ENCODE results near the gene ADGRA1.
"Not testable (repeated sequence)": the region's sequence is repeated elsewhere in the genome, so short reads cannot be mapped to it uniquely, and the experiment has no call there.

ADGRA1 gene

DNA sequence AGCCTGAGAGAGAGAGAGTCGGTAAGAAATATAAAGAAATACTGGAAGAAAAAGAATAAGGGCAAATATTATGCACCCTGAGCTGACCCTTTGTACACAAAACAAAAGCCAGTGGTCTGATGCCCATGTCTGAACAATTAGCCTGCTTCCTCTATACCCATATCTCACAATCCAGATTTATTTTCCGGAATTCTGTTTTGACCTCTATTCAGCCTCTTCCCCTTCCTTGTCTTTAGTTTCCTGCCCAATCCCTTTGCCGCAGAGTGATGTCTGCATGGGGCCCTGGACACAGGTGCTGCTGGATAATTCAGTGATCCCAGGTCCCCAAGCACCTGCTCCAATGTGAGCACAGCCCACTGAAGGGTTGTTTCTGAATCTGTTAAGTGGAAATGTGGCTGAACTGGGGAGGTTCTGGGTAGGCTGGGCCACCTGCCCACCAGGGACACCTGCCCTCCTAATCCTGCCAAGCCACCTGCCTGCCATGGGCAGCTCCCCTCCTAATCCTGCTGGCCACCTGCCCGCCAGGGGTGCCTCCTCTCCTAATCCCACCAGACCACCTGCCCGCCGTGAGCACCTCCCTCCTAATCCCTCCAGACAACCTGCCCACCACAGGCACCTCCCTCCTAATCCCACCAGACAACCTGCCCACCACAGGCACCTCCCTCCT, 23.0 kb downstream of the ADGRA1 start:
- DNase-seq (ENCODE audit: low read depth in 2 of 2) = no peak

GRCh38 chr10:133111640-133112039, 23.9 kb downstream of the ADGRA1 start:
- DNase-seq (ENCODE audit: low read depth in 2 of 2) = not testable (repeated sequence)

- DNase-seq (ENCODE audit: low read depth in 2 of 2) = no peak
Observed at GRCh38 chr10:133113146-133113830, 25.6 kb downstream of the ADGRA1 start.

GRCh38 chr10:133113847-133114246, 26.1 kb downstream of the ADGRA1 start:
- no peak for DNase-seq (ENCODE audit: low read depth in 2 of 2)

GRCh38 chr10:133114251-133114650, 26.5 kb downstream of the ADGRA1 start:
- DNase-seq (ENCODE audit: low read depth in 2 of 2) = no peak

- DNase-seq (ENCODE audit: low read depth in 2 of 2) = no peak
Observed at GRCh38 chr10:133114726-133115452, 27.2 kb downstream of the ADGRA1 start.

DNA sequence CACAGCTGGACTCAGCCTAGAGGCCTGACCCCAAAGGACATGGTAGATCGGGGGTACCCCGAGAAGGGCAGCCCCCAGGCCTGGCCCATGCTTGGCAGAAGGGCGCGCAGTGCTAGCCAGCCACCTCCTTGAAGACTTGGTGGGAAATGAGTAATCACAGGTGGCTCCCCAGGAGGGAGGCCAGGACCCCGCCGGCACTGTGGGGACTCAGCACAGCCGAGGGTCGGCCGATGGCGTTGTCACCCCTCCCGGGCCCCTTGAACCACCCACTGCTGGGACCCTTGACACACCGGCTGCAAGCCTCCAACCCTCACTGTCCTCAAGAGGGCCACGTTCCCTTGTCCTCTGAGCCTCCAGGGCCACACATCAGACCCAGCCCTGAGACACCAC, 27.7 kb downstream of the ADGRA1 start:
- DNase-seq (ENCODE audit: low read depth in 2 of 2) = no peak

DNA sequence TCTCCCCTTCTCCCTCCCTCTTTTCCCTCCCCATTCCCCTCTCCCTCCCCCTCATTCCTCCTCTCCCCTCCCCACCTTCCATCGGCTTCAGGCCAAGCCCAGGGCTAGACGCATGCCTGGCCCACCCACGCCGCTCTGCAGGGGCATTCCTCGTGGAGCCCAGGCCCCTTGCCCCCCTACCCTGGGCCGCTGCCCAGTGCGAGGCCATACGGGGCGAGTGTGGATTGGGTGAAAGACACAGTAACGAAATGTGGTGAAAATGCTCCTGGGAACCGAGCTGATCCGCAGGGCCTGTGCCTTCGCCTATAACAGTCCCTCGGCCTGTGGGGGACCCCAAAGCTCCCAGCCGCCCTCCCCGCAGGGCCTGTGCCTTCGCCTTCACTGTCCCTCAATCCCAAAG, 28.3 kb downstream of the ADGRA1 start:
- no peak for DNase-seq (ENCODE audit: low read depth in 2 of 2)

DNA sequence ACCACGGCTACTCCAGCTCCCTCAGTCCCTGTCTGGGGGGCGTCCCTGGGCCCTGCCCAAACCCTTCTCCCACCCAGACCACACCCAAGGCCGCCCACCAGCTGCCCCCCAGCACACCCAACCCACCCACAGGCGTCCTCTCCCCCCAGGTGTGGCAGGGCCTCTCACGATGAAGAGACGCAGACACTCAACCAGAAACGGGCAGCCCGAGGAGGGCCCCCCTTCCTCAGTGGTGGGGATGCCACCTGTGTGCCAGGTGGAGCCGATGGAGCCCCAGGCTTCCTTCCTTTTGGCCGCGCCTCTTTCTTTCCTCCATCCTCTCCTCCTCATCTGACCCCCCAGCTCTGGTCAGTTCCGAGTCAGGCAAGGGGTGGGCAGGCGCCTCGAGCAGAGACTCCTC, 28.7 kb downstream of the ADGRA1 start:
- DNase-seq (ENCODE audit: low read depth in 2 of 2) = no peak

- no peak for DNase-seq (ENCODE audit: low read depth in 2 of 2)
Observed at GRCh38 chr10:133117036-133117687, 29.4 kb downstream of the ADGRA1 start.

DNA sequence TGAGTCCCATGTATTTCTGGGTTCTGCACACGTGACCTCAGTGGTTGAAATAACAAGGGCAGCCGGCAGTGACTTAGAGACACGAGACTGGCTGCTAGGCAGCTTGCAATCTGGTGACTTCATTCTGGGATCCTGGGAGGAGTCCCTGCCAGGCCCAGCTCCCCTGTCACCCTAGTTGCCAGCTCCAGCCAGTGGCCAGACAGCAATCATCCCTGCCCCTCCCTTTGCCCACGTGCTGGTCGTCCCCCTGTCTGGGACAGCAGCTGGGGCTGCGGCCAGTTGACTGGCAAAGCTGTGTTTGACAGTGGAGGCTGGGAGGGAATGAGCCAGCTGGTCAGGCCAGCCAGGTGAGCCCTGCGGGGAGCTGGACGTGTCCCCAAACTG, 30.0 kb downstream of the ADGRA1 start:
- DNase-seq (ENCODE audit: low read depth in 2 of 2) = no peak

DNA sequence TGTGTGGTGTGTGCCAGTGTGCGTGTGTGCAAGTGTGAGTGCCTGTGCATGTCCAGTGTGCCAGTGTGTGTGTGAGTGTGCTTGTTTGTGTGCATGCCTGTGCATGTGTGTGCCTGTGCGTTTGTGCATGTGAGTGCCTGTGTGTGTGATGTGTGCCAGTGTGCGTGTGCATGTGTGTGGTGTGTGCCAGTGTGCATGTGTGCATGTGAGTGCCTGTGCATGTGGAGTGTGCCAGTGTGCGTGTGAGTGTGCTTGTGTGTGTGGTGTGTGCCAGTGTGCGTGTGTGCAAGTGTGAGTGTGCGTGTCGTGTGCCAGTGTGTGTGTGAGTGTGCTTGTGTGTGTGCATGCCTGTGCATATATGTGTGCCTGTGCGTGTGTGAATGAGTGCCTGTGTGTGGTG, 33.8 kb downstream of the ADGRA1 start:
- DNase-seq (ENCODE audit: low read depth in 2 of 2) = no peak

DNA sequence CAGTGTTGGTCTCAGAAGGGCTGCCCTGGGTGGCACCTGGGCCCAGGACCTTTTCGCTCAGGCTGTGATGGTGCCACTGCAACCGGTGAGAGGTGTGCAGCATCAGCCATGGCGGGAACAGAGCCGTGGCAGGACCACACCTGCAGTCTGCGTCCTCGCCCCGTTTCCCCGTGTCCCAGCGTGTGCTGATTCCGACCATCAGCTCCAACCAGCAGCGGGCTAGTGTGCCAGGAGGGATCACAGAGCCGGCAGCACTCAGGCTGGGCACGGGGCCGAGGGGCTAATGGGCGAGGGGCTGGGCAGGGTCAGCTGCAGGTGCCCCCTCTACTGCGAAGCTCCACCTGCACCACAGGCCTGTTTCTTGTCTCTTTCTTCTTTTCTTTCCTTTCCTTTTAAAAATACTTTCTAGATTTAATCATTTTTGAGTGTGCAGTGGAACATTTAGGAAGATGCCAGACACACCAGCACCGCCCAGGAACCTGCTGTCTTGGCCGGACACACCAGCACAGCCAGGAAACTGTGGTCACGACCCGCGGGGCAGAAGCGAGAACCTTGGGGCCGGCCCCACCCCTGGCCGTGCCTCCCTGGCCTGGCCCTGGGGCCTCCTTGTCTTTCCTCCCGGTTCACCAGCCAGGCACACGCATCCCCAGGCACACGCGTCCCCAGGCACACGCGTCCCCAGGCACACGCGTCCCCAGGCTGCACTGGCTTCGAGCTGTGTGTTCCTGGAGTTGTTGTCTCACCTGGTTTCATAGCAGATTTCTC, 34.6 kb downstream of the ADGRA1 start:
- no peak for DNase-seq (ENCODE audit: low read depth in 2 of 2)

GRCh38 chr10:133123050-133123745, 35.5 kb downstream of the ADGRA1 start:
- DNase-seq (ENCODE audit: low read depth in 2 of 2) = no peak

DNA sequence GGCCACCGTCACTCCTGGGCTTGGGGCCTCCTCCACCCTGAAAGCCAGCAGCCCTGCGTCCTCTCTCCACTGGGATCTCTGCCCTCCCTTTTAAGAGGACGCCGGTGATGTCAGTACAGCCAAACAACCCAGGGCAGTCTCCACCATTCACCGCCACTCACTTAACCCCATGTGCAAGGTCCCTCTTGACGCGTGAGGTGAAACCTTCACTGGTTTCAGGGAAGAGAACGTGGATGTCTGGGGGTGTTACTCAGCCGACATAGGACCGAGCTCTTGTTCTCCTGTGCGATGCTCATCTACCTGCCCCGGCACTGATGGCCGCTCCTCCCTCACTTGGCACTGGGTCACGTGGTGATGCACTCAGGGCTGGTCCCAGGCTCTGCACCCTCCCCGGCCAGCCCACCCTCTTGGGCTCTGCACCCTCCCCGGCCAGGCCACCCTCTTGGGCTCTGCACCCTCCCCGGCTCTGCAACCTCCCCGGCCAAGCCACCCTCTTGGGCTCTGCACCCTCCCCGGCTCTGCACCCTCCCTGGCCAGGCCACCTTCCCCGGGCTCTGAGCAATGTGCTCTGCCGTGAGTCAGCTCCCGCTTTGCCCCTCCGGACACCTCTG, 36.1 kb downstream of the ADGRA1 start:
- no peak for DNase-seq (ENCODE audit: low read depth in 2 of 2)

DNA sequence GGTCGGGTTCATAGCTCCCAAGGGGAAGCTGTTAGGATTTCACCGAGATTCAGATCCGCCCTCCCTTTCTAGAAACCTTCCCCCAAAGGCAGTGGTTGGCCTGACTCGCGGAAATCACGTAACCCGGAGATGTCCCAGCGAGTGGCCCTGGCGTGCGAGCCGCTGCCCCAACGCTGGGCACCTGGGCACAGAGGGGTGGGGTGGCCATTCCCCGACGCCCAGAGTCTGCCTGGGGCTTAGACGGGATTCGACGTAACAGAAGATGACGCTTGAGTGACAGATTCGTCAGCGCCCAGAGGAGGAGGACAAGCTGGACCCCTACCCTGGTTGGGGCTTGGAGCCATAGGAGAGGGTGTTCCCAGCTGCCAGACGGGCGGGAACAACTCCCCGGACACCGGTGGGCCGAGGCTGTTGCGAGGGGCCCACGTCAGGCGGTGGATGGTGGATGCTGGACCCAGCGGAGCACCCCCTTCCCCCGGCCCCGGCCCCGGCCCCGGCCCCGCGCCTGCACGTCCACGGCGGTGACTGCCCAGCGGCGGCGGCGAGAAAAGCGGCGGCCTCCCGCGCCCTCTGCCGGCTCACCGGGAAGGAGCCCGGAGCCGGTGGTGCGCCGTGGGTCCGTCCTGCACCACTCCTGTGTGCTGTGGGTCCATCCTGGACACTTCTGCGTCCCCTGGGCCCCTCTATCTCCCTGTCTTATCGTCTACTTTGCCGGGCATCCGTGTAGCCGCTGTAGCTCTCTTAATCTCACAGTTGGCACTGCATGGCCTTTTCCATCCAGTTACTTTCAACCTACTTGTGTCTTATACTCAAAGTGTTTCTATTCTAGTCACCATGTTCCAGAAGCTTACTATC, 36.9 kb downstream of the ADGRA1 start:
- peak in 1 of 2 donors; percentile 11 for DNase-seq (ENCODE audit: low read depth in 2 of 2)

- DNase-seq (ENCODE audit: low read depth in 2 of 2) = no peak
Observed at GRCh38 chr10:133125901-133126300, 38.2 kb downstream of the ADGRA1 start.

DNA sequence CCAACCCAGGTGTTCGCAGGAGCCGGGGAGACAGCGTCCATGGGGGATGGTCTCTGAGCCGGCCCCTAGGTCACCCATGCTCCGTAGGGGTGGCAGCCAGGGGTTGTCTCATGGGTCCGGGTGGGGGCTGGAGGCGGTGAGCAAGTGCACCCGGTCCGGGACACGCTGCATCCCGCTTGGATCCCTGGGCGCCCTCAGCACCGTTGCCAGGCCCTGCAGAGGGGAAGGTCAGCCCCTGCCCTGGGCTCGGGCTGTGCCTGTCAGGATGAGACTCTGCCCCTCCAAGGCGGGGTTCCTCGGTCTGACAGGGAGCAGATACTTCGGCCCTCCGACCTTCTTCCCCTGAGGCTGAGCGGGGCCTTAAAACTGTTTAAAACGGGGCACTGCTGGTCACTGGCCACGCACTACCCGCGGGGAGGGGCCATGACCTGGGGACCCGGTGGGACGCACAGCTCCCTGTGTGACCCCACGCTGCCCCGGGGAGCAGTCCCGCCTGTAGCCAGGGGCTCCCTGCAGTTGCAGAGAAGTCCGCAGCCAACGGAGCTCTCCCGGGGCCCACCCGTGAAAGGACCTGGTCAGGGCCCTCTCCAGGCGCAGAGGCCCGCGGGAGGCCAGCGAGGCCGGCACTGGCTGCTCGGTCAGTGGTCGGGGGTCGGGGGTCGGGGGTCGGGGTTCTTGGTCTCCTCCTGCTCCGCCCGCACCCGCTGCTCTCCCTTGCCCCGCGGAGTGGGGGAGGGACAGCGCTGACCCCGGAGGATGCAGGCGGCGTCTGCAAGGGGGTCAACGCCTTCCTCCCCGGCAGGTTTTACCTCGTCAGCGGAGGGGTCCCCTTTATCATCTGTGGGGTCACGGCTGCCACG, 38.9 kb downstream of the ADGRA1 start:
- no peak for DNase-seq (ENCODE audit: low read depth in 2 of 2)

Measured in stimulated activated CD8-positive, alpha-beta memory T cell treated with anti-CD3 and anti-CD28 coated beads, Interleukin-2, amount 100 ng/mL, for 48 hours (primary cell).